Measurements from ENCODE around the gene STX1B. TPM values are rescaled to one million over a fixed set of nuclear protein-coding genes. Genes with fewer than 3 reads are reported as not detected.

STX1B gene
- total RNA-seq, 3 donors from 2014 or later (not counting 1 experiment from before 2014, with no cell fraction given): 0.14 to 1.6 (median 0.32) TPM

DNA sequence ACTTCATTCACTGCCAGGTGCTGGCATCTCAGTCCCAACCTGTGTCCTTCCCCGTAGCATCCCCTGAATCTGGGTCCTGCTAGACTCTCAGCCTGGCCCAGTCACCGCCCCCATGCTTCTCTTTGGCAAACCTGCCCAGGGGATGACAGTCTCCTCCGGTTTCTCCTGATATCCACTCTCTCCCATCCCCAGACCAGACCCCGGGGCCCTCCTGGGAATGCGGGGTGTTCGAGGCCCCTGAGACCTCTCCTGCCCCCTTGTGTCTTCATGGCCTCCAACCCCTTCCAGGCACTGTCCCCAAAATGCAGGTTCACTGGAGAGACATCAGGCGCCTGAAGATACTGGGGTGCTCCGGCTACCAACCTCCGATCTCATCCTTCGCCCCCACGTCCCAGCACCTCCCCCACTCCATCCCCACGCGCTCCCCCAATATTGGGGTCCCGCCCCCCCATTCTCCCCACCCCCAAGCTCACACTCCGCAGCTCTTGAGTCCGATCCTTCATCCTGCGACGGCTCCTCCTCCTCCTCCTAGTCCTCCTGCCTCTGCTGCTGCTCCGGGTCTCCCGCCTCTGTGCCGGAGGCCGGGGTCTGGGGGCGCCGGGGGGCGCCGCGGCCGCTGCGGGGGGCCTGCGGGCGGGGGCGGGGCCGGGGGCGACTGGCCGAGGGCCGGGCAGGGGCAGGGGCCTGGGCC lies 399 bp downstream of the STX1B start:
- peaks cover 17% of the 10 kb centered on the region for H3K27me3 ChIP-seq (ENCODE audit: control insufficient read depth, insufficient read depth, low read length)
- no peaks in the 10 kb centered on the region for H3K9me3 ChIP-seq (ENCODE audit: control insufficient read depth, insufficient read depth, low read length)
- H3K27ac ChIP-seq (ENCODE audit: low read length): no peak overlapping the region
- 16% methylated on average over 34 of the region's 36 CpGs for WGBS (ENCODE audit: insufficient coverage)
- no peaks in the 10 kb centered on the region for H3K36me3 ChIP-seq (ENCODE audit: control insufficient read depth, insufficient read depth, low read length)
- no peak overlapping the region for H3K27ac Mint-ChIP-seq
- H3K36me3 Mint-ChIP-seq: no peaks in the 10 kb centered on the region
- DNase-seq (peak in 1 of 2 donors; percentile 35), ATAC-seq (no peak)
- peaks cover 28 to 50% of the 10 kb centered on the region in 2 donors for H3K27me3 Mint-ChIP-seq (ENCODE audit: low read depth in 2 of 2)
- H3K9me3 Mint-ChIP-seq: no peaks in the 10 kb centered on the region
- H3K4me1 Mint-ChIP-seq: peaks cover 0 to 20% of the 10 kb centered on the region in 2 donors
- H3K4me3 ChIP-seq (ENCODE audit: low read length): no peak overlapping the region
- peak overlapping the region; percentile 74 for H3K4me3 Mint-ChIP-seq
- intact Hi-C loops (cut with micrococcal nuclease): no loop called here
- H3K4me1 ChIP-seq (ENCODE audit: control insufficient read depth, insufficient read depth, low read length): peaks cover 7% of the 10 kb centered on the region
- TF ChIP-seq, protein P1, sequence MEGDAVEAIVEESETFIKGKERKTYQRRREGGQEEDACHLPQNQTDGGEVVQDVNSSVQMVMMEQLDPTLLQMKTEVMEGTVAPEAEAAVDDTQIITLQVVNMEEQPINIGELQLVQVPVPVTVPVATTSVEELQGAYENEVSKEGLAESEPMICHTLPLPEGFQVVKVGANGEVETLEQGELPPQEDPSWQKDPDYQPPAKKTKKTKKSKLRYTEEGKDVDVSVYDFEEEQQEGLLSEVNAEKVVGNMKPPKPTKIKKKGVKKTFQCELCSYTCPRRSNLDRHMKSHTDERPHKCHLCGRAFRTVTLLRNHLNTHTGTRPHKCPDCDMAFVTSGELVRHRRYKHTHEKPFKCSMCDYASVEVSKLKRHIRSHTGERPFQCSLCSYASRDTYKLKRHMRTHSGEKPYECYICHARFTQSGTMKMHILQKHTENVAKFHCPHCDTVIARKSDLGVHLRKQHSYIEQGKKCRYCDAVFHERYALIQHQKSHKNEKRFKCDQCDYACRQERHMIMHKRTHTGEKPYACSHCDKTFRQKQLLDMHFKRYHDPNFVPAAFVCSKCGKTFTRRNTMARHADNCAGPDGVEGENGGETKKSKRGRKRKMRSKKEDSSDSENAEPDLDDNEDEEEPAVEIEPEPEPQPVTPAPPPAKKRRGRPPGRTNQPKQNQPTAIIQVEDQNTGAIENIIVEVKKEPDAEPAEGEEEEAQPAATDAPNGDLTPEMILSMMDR (IDR thresholded peaks at IDR 0.05): no peak

DNA sequence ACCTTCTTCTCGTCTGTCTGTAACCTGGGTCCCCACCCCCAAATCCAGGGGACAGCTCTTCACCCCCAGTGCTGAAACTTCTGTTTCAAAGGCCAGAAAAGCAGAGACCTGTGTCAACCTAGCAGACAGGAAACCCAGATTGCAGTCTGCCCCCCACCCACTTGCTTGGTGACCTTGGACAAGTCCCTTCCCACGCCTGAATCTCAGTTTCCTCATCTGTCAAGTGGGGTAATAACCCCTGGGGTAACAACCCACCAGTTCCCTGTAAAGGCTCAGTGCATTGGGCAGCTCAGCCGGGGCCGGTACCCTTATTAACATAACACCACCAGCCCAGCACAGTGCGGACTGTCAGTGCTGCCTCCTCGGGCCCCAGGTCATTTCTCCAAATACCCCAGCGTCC lies 1.3 kb downstream of the STX1B start:
- no peak overlapping the region for H3K27ac Mint-ChIP-seq
- intact Hi-C loops (cut with micrococcal nuclease): no loop called here
- H3K4me1 Mint-ChIP-seq: peaks cover 0 to 20% of the 10 kb centered on the region in 2 donors
- peaks cover 25 to 49% of the 10 kb centered on the region in 2 donors for H3K27me3 Mint-ChIP-seq (ENCODE audit: low read depth in 2 of 2)
- no peak for ATAC-seq
- no peak overlapping the region for H3K4me3 Mint-ChIP-seq
- H3K27ac ChIP-seq (ENCODE audit: low read length): no peak overlapping the region
- no peaks in the 10 kb centered on the region for H3K36me3 ChIP-seq (ENCODE audit: control insufficient read depth, insufficient read depth, low read length)
- no peaks in the 10 kb centered on the region for H3K9me3 Mint-ChIP-seq
- TF ChIP-seq, protein P1 (IDR thresholded peaks at IDR 0.05): no peak
- no peak overlapping the region for H3K4me3 ChIP-seq (ENCODE audit: low read length)
- H3K27me3 ChIP-seq (ENCODE audit: control insufficient read depth, insufficient read depth, low read length): peaks cover 17% of the 10 kb centered on the region
- DNase-seq: no peak
- WGBS (ENCODE audit: insufficient coverage): 88% methylated on average over 7 of the region's 7 CpGs
- no peaks in the 10 kb centered on the region for H3K9me3 ChIP-seq (ENCODE audit: control insufficient read depth, insufficient read depth, low read length)
- peaks cover 7% of the 10 kb centered on the region for H3K4me1 ChIP-seq (ENCODE audit: control insufficient read depth, insufficient read depth, low read length)
- no peaks in the 10 kb centered on the region for H3K36me3 Mint-ChIP-seq

DNA sequence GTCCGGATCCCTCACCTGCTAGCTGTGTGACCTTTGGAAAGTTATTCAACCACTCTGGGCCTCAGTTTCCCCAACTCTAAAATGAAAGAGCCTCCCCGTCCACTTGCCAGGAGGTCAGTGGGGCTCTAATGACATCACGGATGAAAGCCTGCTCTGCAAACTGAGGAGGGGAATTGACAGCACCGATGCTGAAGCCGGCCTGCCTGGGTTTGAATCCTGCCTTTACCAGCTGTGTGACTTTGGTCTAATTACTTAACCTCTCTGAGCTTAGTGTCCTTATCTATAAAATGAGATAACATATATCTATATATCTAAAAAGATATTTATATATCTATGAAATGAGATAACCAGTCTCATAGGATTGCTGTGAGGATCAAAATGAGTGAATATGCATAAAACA lies 1.9 kb downstream of the STX1B start:
- H3K4me1 ChIP-seq (ENCODE audit: control insufficient read depth, insufficient read depth, low read length): peaks cover 7% of the 10 kb centered on the region
- Mint-ChIP-seq H3K27me3 (ENCODE audit: low read depth in 2 of 2) (peaks cover 22 to 47% of the 10 kb centered on the region in 2 donors), H3K36me3 (no peaks in the 10 kb centered on the region), H3K4me3 (no peak overlapping the region), H3K9me3 (no peaks in the 10 kb centered on the region), H3K4me1 (peaks cover 0 to 20% of the 10 kb centered on the region in 2 donors), H3K27ac (no peak overlapping the region)
- 95% methylated on average over 5 of the region's 5 CpGs for WGBS (ENCODE audit: insufficient coverage)
- H3K4me3 ChIP-seq (ENCODE audit: low read length): no peak overlapping the region
- no peak overlapping the region for H3K27ac ChIP-seq (ENCODE audit: low read length)
- DNase-seq: no peak
- no peak for ATAC-seq
- no peaks in the 10 kb centered on the region for H3K36me3 ChIP-seq (ENCODE audit: control insufficient read depth, insufficient read depth, low read length)
- intact Hi-C loops (cut with micrococcal nuclease): no loop called here
- TF ChIP-seq, protein P1 (IDR thresholded peaks at IDR 0.05): no peak
- peaks cover 17% of the 10 kb centered on the region for H3K27me3 ChIP-seq (ENCODE audit: control insufficient read depth, insufficient read depth, low read length)
- H3K9me3 ChIP-seq (ENCODE audit: control insufficient read depth, insufficient read depth, low read length): no peaks in the 10 kb centered on the region

DNA sequence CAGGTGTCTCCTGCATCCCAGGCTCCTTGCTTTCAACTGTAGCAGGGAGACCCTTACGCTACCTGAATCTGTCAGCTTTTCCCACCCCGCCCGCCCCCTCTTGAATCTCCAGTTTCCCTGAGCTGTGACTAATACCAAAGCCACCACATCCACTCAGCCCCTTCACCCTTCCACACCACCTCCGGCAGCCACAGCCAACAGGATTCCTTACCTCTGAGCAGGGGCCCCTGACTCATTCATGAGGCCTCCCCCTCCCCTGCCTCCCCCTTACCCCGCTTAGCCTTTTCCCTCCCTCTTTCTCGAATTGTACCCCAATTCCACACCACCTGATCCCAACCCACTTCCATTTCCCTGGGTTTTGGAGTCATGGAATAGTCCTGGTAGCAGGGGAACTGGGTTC lies 2.3 kb downstream of the STX1B start:
- H3K27me3 Mint-ChIP-seq (ENCODE audit: low read depth in 2 of 2): peaks cover 18 to 46% of the 10 kb centered on the region in 2 donors
- DNase-seq: no peak

More for the DNA sequence above, 2.3 kb downstream of the STX1B start:
- Histone ChIP-seq H3K4me3 (ENCODE audit: low read length) (no peak overlapping the region), H3K27me3 (ENCODE audit: control insufficient read depth, insufficient read depth, low read length) (peaks cover 17% of the 10 kb centered on the region), H3K4me1 (ENCODE audit: control insufficient read depth, insufficient read depth, low read length) (peaks cover 7% of the 10 kb centered on the region), H3K36me3 (ENCODE audit: control insufficient read depth, insufficient read depth, low read length) (no peaks in the 10 kb centered on the region), H3K27ac (ENCODE audit: low read length) (no peak overlapping the region), H3K9me3 (ENCODE audit: control insufficient read depth, insufficient read depth, low read length) (no peaks in the 10 kb centered on the region)
- TF ChIP-seq, protein P1 (IDR thresholded peaks at IDR 0.05): no peak
- Mint-ChIP-seq H3K27ac (no peak overlapping the region), H3K36me3 (no peaks in the 10 kb centered on the region), H3K4me3 (no peak overlapping the region), H3K4me1 (peaks cover 0 to 20% of the 10 kb centered on the region in 2 donors), H3K9me3 (no peaks in the 10 kb centered on the region)
- ATAC-seq: no peak
- intact Hi-C loops (cut with micrococcal nuclease): no loop called here
- 77% methylated on average over 6 of the region's 6 CpGs for WGBS (ENCODE audit: insufficient coverage)
